ENCODE results near the gene CAPN9.

GRCh38 chr1:230781131-230781530 is 33.9 kb downstream of the CAPN9 start:
- TF ChIP-seq ZNF24 (tag by site-specific recombination; IDR thresholded peaks at IDR 0.05) (no peak), CTCF (tag by site-specific recombination; IDR thresholded peaks at IDR 0.05) (no peak), ZNF623 (tag by site-specific recombination; IDR thresholded peaks at IDR 0.05) (no peak), ZNF280D (tag by site-specific recombination; IDR thresholded peaks at IDR 0.05) (no peak), ZNF114 (tag by site-specific recombination; IDR thresholded peaks at IDR 0.05) (no peak)
